ENCODE results near the gene SLC9A7. TPM values are rescaled to one million over a fixed set of nuclear protein-coding genes. Genes with fewer than 3 reads are reported as not detected.

Gene SLC9A7
- total and polyA plus RNA-seq, 8 donors, result 0.29 to 25.6 (median 9.1) TPM

DNA sequence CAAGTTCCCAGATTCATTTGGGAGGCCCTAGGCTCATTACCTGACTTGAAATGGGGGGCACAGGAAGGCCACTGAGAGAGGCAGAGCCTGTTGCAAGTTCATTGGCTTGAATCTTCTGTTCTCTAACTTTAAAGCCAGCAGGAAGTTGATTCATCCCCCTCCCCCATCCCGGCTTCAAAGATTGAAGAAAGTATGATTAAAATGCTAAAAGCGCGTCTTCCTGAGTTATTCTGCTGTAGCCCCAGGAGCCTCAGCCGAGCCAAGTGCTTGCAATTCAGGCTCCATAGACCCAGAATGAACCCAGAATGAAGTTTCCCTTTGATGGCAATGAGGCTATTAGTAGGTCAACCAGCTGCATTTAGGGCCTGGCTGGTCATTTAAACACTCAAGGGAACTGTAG is 170.7 kb downstream of the SLC9A7 start:
- Histone ChIP-seq H3K36me3 (no peaks in the 10 kb centered on the region), H3K27ac (peak overlapping the region in 3 of 5 donors; percentile 47 to 59 (median 57)), H3K4me1 (peaks cover 0 to 7% (median 3%) of the 10 kb centered on the region in 4 donors), H3K27me3 (no peaks in the 10 kb centered on the region), H3K9me3 (no peaks in the 10 kb centered on the region), H3K4me3 (no peak overlapping the region)
- DNase-seq, result peak in 1 of 2 donors; percentile 42
- WGBS, 5 donors, result 26 to 67% (median 57%) methylated on average over 4 of the region's 4 CpGs
- TF ChIP-seq EP300 (IDR thresholded peaks at IDR 0.05) (no peak), POLR2A (IDR thresholded peaks at IDR 0.05) (no peak), POLR2AphosphoS5 (IDR thresholded peaks at IDR 0.05) (no peak)
- intact Hi-C loops (cut with DNase I; ENCODE audit: low total_unique reads), result no loop called here

DNA sequence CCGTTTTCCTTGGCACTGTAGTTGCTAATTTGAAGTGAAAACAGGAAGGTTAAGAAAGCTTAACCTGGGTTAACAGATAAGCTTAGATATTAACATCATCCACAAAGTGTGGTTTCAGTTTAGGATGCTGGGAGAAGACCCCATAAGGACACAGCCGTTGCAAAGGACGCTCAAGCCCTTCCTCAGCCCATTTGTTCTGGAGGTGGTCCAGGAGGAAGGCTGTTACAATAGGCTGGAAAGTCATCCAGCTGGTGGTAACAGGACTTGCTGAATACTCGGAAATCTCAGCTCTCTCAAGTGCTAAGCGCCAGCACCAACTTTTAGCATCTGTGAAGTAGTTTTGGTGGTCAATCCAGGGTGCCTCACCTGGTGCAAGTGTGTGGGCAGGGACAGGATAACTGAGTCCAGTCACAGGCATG is 171.2 kb downstream of the SLC9A7 start:
- TF ChIP-seq EP300 (IDR thresholded peaks at IDR 0.05), result no peak
- TF ChIP-seq, protein P1, sequence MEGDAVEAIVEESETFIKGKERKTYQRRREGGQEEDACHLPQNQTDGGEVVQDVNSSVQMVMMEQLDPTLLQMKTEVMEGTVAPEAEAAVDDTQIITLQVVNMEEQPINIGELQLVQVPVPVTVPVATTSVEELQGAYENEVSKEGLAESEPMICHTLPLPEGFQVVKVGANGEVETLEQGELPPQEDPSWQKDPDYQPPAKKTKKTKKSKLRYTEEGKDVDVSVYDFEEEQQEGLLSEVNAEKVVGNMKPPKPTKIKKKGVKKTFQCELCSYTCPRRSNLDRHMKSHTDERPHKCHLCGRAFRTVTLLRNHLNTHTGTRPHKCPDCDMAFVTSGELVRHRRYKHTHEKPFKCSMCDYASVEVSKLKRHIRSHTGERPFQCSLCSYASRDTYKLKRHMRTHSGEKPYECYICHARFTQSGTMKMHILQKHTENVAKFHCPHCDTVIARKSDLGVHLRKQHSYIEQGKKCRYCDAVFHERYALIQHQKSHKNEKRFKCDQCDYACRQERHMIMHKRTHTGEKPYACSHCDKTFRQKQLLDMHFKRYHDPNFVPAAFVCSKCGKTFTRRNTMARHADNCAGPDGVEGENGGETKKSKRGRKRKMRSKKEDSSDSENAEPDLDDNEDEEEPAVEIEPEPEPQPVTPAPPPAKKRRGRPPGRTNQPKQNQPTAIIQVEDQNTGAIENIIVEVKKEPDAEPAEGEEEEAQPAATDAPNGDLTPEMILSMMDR (IDR thresholded peaks at IDR 0.05), result no peak
- TF ChIP-seq POLR2AphosphoS5 (IDR thresholded peaks at IDR 0.05), result no peak
- no peak for TF ChIP-seq POLR2A (IDR thresholded peaks at IDR 0.05)

DNA sequence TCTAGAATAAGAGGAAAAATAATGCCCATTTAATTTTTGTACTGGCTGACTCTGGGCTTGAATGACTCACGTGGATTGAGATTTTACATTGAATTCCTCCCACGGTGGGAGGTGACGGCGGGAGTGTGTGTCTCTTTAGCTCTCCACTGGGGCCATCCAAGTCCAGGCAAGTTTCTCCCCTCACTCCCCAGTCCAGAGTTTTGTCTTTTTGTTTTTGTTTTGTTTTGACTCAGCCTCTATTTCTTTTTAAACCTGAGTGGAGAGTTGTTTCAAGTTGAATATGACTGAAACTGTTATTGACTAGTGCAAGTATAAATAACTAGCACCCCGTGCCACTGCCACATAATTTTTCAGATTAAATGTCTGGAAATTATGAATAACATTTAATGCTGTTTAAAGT is 171.8 kb downstream of the SLC9A7 start:
- TF ChIP-seq EP300 (IDR thresholded peaks at IDR 0.05) (no peak), POLR2A (IDR thresholded peaks at IDR 0.05) (no peak), POLR2AphosphoS5 (IDR thresholded peaks at IDR 0.05) (no peak)
- WGBS, 5 donors, result 48 to 65% (median 52%) methylated on average over 5 of the region's 5 CpGs
- H3K36me3 ChIP-seq, result no peaks in the 10 kb centered on the region
- no peak overlapping the region for H3K4me3 ChIP-seq
- intact Hi-C loops (cut with DNase I; ENCODE audit: low total_unique reads), result no loop called here
- H3K27ac ChIP-seq, result peak overlapping the region in 2 of 5 donors; percentile 47 to 57
- no peaks in the 10 kb centered on the region for H3K9me3 ChIP-seq
- peaks cover 0 to 14% (median 3%) of the 10 kb centered on the region in 4 donors for H3K4me1 ChIP-seq
- DNase-seq, result no peak
- H3K27me3 ChIP-seq, result no peaks in the 10 kb centered on the region

More for the DNA sequence above, 171.2 kb downstream of the SLC9A7 start:
- H3K9me3 ChIP-seq, result no peaks in the 10 kb centered on the region
- 8 to 26% (median 21%) methylated on average over 4 to 5 of the region's 5 CpGs for WGBS, 5 donors
- no peaks in the 10 kb centered on the region for H3K36me3 ChIP-seq
- intact Hi-C loops (cut with DNase I; ENCODE audit: low total_unique reads), result no loop called here
- peaks cover 0 to 12% (median 3%) of the 10 kb centered on the region in 4 donors for H3K4me1 ChIP-seq
- peak overlapping the region in 4 of 5 donors; percentile 4 to 59 (median 52) for H3K27ac ChIP-seq
- no peaks in the 10 kb centered on the region for H3K27me3 ChIP-seq
- DNase-seq, result peak in 1 of 2 donors; percentile 27
- no peak overlapping the region for H3K4me3 ChIP-seq

DNA sequence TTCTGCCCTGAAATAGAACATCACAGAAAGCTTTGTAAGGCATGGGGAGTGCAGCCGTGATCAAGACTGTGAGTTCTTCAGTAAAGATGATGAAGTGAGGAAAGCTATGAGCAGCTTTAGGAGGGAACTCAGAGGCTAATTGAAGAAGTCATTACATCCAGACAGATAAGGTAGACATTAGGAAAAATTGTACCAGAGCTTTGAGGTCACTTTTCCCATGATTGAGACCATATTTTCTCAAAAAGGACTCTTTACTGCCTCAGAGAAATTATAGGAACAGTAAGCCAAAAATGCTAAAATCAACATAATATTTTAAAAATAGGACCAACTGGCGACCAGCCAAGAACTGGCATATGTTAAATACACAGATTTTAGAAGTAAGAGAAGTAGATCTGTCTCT is 174.2 kb downstream of the SLC9A7 start:
- Histone ChIP-seq H3K27me3 (no peaks in the 10 kb centered on the region), H3K27ac (no peak overlapping the region), H3K4me1 (peaks cover 0 to 14% (median 3%) of the 10 kb centered on the region in 4 donors), H3K36me3 (no peaks in the 10 kb centered on the region), H3K9me3 (no peaks in the 10 kb centered on the region), H3K4me3 (no peak overlapping the region)
- intact Hi-C loops (cut with DNase I; ENCODE audit: low total_unique reads), result no loop called here
- DNase-seq, result no peak
- TF ChIP-seq EP300 (IDR thresholded peaks at IDR 0.05) (no peak), POLR2AphosphoS5 (IDR thresholded peaks at IDR 0.05) (no peak), POLR2A (IDR thresholded peaks at IDR 0.05) (no peak)
- TF ChIP-seq, protein P1 (IDR thresholded peaks at IDR 0.05), result no peak
- 32 to 68% (median 51%) methylated on average over 2 of the region's 2 CpGs for WGBS, 5 donors

DNA sequence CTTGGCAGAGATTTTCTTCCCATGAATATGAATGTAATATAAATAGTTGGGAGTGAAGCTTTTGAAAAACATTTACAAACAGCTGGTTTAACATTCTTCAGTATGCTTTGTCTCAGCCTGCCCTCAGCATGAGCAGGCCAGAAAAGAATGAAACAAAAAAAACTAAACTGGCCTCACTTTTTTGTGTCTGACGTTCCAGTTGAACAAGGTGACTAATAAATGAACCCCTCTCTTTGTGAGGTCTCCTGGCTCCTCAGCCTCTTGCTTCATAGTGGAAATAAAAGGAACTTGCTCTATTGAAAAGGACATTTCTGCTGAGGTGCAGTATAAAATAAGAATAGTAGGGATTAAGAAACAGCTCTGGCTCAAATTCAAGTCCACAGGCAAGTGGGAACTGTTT is 176.0 kb downstream of the SLC9A7 start:
- Histone ChIP-seq H3K4me1 (peaks cover 0 to 14% (median 3%) of the 10 kb centered on the region in 4 donors), H3K9me3 (no peaks in the 10 kb centered on the region), H3K27ac (peak overlapping the region in 3 of 5 donors; percentile 18 to 57 (median 38)), H3K4me3 (no peak overlapping the region), H3K36me3 (no peaks in the 10 kb centered on the region), H3K27me3 (no peaks in the 10 kb centered on the region)
- intact Hi-C loops (cut with DNase I; ENCODE audit: low total_unique reads), result no loop called here
- 6 to 44% (median 36%) methylated on average over 1 of the region's 1 CpG for WGBS, 5 donors
- no peak for DNase-seq
- no peak for TF ChIP-seq POLR2AphosphoS5 (IDR thresholded peaks at IDR 0.05)
- TF ChIP-seq POLR2A (IDR thresholded peaks at IDR 0.05), result no peak
- TF ChIP-seq, protein P1 (IDR thresholded peaks at IDR 0.05), result no peak
- no peak for TF ChIP-seq EP300 (IDR thresholded peaks at IDR 0.05)
